CD4-positive, alpha-beta T cell (primary cell): ENCODE measurements around the gene DDX4. TPM values are rescaled to one million over a fixed set of nuclear protein-coding genes. Genes with fewer than 3 reads are reported as not detected.

Experiments used
- ATAC-seq: fragments of 200-7000 bp; cut with Tn5 transposase; one replicate; pipeline ENCODE4 v1.10.0; 2022; ENCODE audit warnings: mild to moderate bottlenecking; ENCODE audit not compliant: poor library complexity
- CTCF ChIA-PET: fragments of 350-600 bp; sonication (Branson Sonifier 250); formaldehyde crosslinking; loops from one replicate; lab custom pipeline; 2021; ENCODE audit warnings: antibody characterized with exemption, inconsistent platforms; lab: Charles Lee
- POLR2A ChIA-PET: fragments of 350-600 bp; sonication (Branson Sonifier 250); formaldehyde crosslinking; loops from one replicate; lab custom pipeline; 2021; ENCODE audit warnings: antibody characterized with exemption, inconsistent platforms; lab: Charles Lee
- DNase-seq, 14 experiments: peaks; one replicate each; pipeline ENCODE4 v3.0.0-alpha.2; 2013 to 2020; ENCODE audit warnings: mixed read lengths in 2 of 14
- H3K27ac ChIP-seq, 2 donors: one replicate each; pipeline versions ENCODE4 v1.5.1 to v1.7.0; 2013; ENCODE audit warnings: low read length in 2 of 2, low read depth in 1 of 2, mild to moderate bottlenecking in 1 of 2
- H3K27me3 ChIP-seq, 2 experiments: 1 replicate in 1 of 2; 2 replicates in 1 of 2; pipeline versions ENCODE4 v1.6.1 to v1.7.0; 2013; ENCODE audit warnings: low read length in 2 of 2, control low read depth in 1 of 2, mild to moderate bottlenecking in 1 of 2, moderate library complexity in 1 of 2; ENCODE audit not compliant: insufficient read depth in 2 of 2, control insufficient read depth in 1 of 2
- H3K36me3 ChIP-seq: one replicate; pipeline ENCODE4 v1.6.1; 2013; ENCODE audit warnings: low read length, control low read depth; ENCODE audit not compliant: insufficient read depth
- H3K4me1 ChIP-seq: one replicate; pipeline ENCODE4 v1.6.1; 2013; ENCODE audit warnings: low read length, control low read depth; ENCODE audit not compliant: insufficient read depth
- H3K4me3 ChIP-seq: one replicate; pipeline ENCODE4 v1.5.1; 2013; ENCODE audit warnings: mild to moderate bottlenecking, low read length, moderate library complexity
- H3K9me3 ChIP-seq, 2 experiments: 1 replicate in 1 of 2; 2 replicates in 1 of 2; pipeline versions ENCODE4 v1.6.1 to v1.7.0; 2013; ENCODE audit warnings: low read length in 2 of 2, mild to moderate bottlenecking in 2 of 2, control low read depth in 1 of 2, moderate library complexity in 1 of 2; ENCODE audit not compliant: control insufficient read depth in 1 of 2, insufficient read depth in 1 of 2
- H3K27ac Mint-ChIP-seq: one replicate; pipeline ENCODE4 v1.8.0; 2020; ENCODE audit warnings: mixed read lengths
- H3K27me3 Mint-ChIP-seq: one replicate; pipeline ENCODE4 v1.8.0; 2021; ENCODE audit warnings: mixed read lengths
- H3K36me3 Mint-ChIP-seq: one replicate; pipeline ENCODE4 v1.8.0; 2021; ENCODE audit warnings: low read depth, mixed read lengths
- H3K4me1 Mint-ChIP-seq: one replicate; pipeline ENCODE4 v1.8.0; 2021; ENCODE audit warnings: low read depth, mixed read lengths
- H3K4me3 Mint-ChIP-seq: one replicate; pipeline ENCODE4 v1.8.0; 2020; ENCODE audit warnings: mild to moderate bottlenecking, mixed read lengths
- H3K9me3 Mint-ChIP-seq: one replicate; pipeline ENCODE4 v1.8.0; 2020; ENCODE audit warnings: mixed read lengths
- intact Hi-C, 2 experiments: fragments of 100-400 bp; cut with DNase I in 1 of 2; cut with micrococcal nuclease in 1 of 2; formaldehyde crosslinking; loops; one replicate each; pipeline versions ENCODE4 v1.15.1 to v1.9.0; 2023 to 2025; cut with DNase I, micrococcal nuclease
- total RNA-seq, 174 experiments: library from RNA in 2 of 174; stranded (reverse) in 2 of 174; gene quantifications; one replicate each; pipeline ENCODE4 v1.2.3 and lab custom pipeline; 2021 to 2026
- TF ChIP-seq, protein P1 (sequence below): fragments of 200-600 bp; IDR thresholded peaks from one replicate; pipeline ENCODE4 v1.8.0; 2022; ENCODE audit warnings: antibody characterized with exemption, mild to moderate bottlenecking

The DDX4 gene
- total RNA-seq, 2 experiments from 2014 or later, result not detected

DNA sequence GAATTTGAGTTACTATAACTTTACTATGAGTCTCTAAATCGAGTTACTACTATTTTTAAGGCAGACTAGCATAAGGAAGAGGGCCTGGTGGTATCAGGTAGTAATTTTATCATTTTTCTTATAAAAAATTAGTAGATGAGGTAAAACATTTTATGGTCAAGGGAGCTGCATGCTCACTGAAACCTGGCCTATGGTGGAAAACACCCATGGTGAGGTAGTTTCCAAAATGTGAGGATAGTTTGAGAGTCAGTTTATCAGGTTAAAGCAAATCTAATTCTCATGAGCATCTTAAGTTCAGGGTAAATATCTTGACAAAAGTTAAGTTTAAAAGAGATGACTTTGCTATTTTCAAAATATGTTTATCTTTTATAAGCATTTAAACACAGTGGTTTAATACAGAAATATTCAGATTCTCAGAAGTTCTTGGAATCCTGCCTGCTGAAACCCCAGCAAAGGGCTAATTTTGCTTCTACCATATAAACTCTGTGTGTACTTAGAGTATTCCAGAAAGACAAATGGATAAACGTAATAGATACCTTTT is 10.0 kb downstream of the DDX4 start:
- Mint-ChIP-seq H3K9me3 (no peaks in the 10 kb centered on the region), H3K27me3 (peaks cover 6% of the 10 kb centered on the region), H3K36me3 (no peaks in the 10 kb centered on the region), H3K27ac (no peak overlapping the region), H3K4me3 (no peak overlapping the region), H3K4me1 (no peaks in the 10 kb centered on the region)
- Histone ChIP-seq H3K9me3 (no peaks in the 10 kb centered on the region), H3K36me3 (no peaks in the 10 kb centered on the region), H3K4me3 (no peak overlapping the region), H3K4me1 (no peaks in the 10 kb centered on the region), H3K27ac (no peak overlapping the region), H3K27me3 (no peaks in the 10 kb centered on the region)
- POLR2A ChIA-PET, result interaction anchor here (0.6 kb wide), 1 partner anchor 16 kb away, joined by 3 read pairs; no protein-coding TSS in a partner anchor
- intact Hi-C loops, result no loop called here
- TF ChIP-seq, protein P1, sequence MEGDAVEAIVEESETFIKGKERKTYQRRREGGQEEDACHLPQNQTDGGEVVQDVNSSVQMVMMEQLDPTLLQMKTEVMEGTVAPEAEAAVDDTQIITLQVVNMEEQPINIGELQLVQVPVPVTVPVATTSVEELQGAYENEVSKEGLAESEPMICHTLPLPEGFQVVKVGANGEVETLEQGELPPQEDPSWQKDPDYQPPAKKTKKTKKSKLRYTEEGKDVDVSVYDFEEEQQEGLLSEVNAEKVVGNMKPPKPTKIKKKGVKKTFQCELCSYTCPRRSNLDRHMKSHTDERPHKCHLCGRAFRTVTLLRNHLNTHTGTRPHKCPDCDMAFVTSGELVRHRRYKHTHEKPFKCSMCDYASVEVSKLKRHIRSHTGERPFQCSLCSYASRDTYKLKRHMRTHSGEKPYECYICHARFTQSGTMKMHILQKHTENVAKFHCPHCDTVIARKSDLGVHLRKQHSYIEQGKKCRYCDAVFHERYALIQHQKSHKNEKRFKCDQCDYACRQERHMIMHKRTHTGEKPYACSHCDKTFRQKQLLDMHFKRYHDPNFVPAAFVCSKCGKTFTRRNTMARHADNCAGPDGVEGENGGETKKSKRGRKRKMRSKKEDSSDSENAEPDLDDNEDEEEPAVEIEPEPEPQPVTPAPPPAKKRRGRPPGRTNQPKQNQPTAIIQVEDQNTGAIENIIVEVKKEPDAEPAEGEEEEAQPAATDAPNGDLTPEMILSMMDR, result no peak
- CTCF ChIA-PET, result no interaction called here
- DNase-seq (no peak), ATAC-seq (no peak)

DNA sequence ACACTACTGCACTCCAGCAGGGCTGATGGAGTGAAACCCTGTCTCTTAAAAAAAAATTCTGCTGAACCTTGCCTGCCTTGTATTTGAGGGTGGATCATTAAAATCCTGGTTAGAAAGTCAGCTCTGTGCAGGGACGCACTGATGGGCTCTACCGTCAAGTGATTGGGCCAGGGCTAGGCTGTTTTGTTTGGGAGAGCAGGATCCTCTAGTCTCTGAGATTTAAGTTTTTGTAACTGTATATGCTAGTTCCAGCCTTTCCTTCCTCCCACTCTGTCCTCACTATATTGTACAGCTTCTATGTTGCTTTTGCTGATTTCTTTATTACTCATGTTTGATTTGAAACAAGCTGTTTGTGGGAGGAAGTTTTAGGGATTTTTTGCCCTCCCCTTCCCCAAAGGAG is 11.5 kb downstream of the DDX4 start:
- no peak for DNase-seq
- no peak overlapping the region for H3K27ac ChIP-seq
- H3K4me1 ChIP-seq, result no peaks in the 10 kb centered on the region
- TF ChIP-seq, protein P1, result no peak
- H3K36me3 ChIP-seq, result no peaks in the 10 kb centered on the region
- H3K27me3 Mint-ChIP-seq, result peaks cover 6% of the 10 kb centered on the region
- no peak for ATAC-seq
- no peaks in the 10 kb centered on the region for H3K9me3 Mint-ChIP-seq
- H3K4me3 ChIP-seq, result no peak overlapping the region
- H3K4me3 Mint-ChIP-seq, result no peak overlapping the region
- no peaks in the 10 kb centered on the region for H3K27me3 ChIP-seq
- CTCF ChIA-PET, result no interaction called here
- H3K9me3 ChIP-seq, result no peaks in the 10 kb centered on the region
- intact Hi-C loops, result no loop called here
- POLR2A ChIA-PET, result interaction anchor here (0.6 kb wide), 1 partner anchor 11 kb away, joined by 3 read pairs; no protein-coding TSS in a partner anchor
- no peaks in the 10 kb centered on the region for H3K4me1 Mint-ChIP-seq
- no peaks in the 10 kb centered on the region for H3K36me3 Mint-ChIP-seq
- H3K27ac Mint-ChIP-seq, result no peak overlapping the region

DNA sequence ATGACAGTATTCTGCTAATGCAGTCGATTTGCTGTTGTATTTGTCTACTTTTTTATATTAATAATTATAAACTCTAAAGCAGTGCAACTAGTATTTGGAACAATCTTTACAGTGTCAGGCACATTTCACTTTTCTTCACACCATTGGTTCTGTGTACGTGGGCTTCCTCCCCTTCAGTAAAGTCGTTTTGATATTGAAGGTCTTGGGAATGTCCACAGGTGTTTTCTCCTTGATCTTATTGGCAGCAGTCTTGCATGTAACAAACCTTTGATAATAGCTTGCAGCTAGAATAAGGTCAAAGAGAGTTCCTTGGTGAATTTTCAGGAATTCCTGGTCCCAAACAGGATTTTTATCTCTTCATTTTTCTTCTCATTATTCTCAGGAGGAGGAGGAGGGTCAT is 12.2 kb downstream of the DDX4 start:
- intact Hi-C loops, result no loop called here
- H3K4me1 Mint-ChIP-seq, result no peaks in the 10 kb centered on the region
- no peaks in the 10 kb centered on the region for H3K36me3 Mint-ChIP-seq
- TF ChIP-seq, protein P1, result no peak
- no peaks in the 10 kb centered on the region for H3K4me1 ChIP-seq
- H3K27me3 ChIP-seq, result no peaks in the 10 kb centered on the region
- no peaks in the 10 kb centered on the region for H3K9me3 ChIP-seq
- no peak overlapping the region for H3K4me3 Mint-ChIP-seq
- ATAC-seq (no peak), DNase-seq (no peak)
- H3K36me3 ChIP-seq, result no peaks in the 10 kb centered on the region
- ChIA-PET POLR2A (no interaction called here), CTCF (no interaction called here)
- no peak overlapping the region for H3K4me3 ChIP-seq
- peaks cover 6% of the 10 kb centered on the region for H3K27me3 Mint-ChIP-seq
- H3K9me3 Mint-ChIP-seq, result no peaks in the 10 kb centered on the region
- H3K27ac ChIP-seq, result no peak overlapping the region
- H3K27ac Mint-ChIP-seq, result no peak overlapping the region
